Right ventricle myocardium superior (tissue), 1 donor: ENCODE measurements around the gene TM9SF1. TPM values are rescaled to one million over a fixed set of nuclear protein-coding genes. Genes with fewer than 3 reads are reported as not detected.
A peak's percentile ranks its signal among the peaks of the same experiment; 100 is the strongest.

Experiments used
- ATAC-seq: fragments of 200-7000 bp; cut with Tn5 transposase; one replicate; pipeline ENCODE4 v1.9.1; 2020; ENCODE audit warnings: mild to moderate bottlenecking; ENCODE audit not compliant: poor library complexity
- DNase-seq: peaks from one replicate; pipeline ENCODE4 v3.0.0-alpha.2; 2020
- intact Hi-C: fragments of 100-400 bp; cut with DNase I; formaldehyde crosslinking; loops from one replicate; pipeline ENCODE4 v1.11.2; 2022
- total RNA-seq: library from RNA; stranded (reverse); fragmentation: NEBNext Ultra II Directional; extraction: Animal tissue kit (Norgen Biotek cat#: 25700); gene quantifications from one replicate; pipeline ENCODE4 v1.2.1, GENCODE V29; 2021
- donor health status: DM: no; HTN: yes; CAD: no; lungs with severe emphysema.

The TM9SF1 gene
- total RNA-seq, 1 donor from 2014 or later: 19.2 TPM

GRCh38 chr14:24165785-24166184 is 29.5 kb downstream of the TM9SF1 start:
- no peak for ATAC-seq
- intact Hi-C loops: no loop called here
- peak; percentile 19 for DNase-seq

- intact Hi-C loops: no loop called here
- peak; percentile 24 for DNase-seq
- no peak for ATAC-seq
These were observed 30.7 kb downstream of the TM9SF1 start for GRCh38 chr14:24164518-24164991.

- DNase-seq: peak; percentile 24
- intact Hi-C loops: no loop called here
These were observed 33.1 kb downstream of the TM9SF1 start for GRCh38 chr14:24162093-24162492.

GRCh38 chr14:24160850-24161804 is 34.1 kb downstream of the TM9SF1 start, which contains the start of gene IRF9:
Gene IRF9, plus strand, starts transcription at chr14:24161265. Its CDS starts 880 bp downstream, at chr14:24162145.
- peak; percentile 97 for DNase-seq
- intact Hi-C loops: no loop called here
- peak; percentile 95 for ATAC-seq

More at GRCh38 chr14:24162093-24162492, 33.1 kb downstream of the TM9SF1 start:
- ATAC-seq: no peak

- DNase-seq (no peak), ATAC-seq (no peak)
- intact Hi-C loops: no loop called here
These were observed 34.8 kb downstream of the TM9SF1 start for GRCh38 chr14:24160499-24160849.

- intact Hi-C loops: no loop called here
- DNase-seq (peak; percentile 39), ATAC-seq (no peak)
These were observed 35.3 kb downstream of the TM9SF1 start for GRCh38 chr14:24159777-24160498.

- intact Hi-C loops: no loop called here
- no peak for ATAC-seq
- no peak for DNase-seq
These were observed 37.9 kb downstream of the TM9SF1 start for GRCh38 chr14:24157331-24157730.

- DNase-seq (no peak), ATAC-seq (no peak)
- intact Hi-C loops: no loop called here
These were observed 38.4 kb downstream of the TM9SF1 start for GRCh38 chr14:24156840-24157239.

- DNase-seq (no peak), ATAC-seq (no peak)
- intact Hi-C loops: no loop called here
These were observed 40.1 kb downstream of the TM9SF1 start for GRCh38 chr14:24155100-24155499.

GRCh38 chr14:24151404-24152080 is 43.7 kb downstream of the TM9SF1 start:
- ATAC-seq (no peak), DNase-seq (no peak)
- intact Hi-C loops: no loop called here

GRCh38 chr14:24150993-24151392 is 44.2 kb downstream of the TM9SF1 start:
- DNase-seq (no peak), ATAC-seq (no peak)
- intact Hi-C loops: no loop called here

GRCh38 chr14:24150567-24150966 is 44.7 kb downstream of the TM9SF1 start:
- no peak for DNase-seq
- ATAC-seq: no peak
- intact Hi-C loops: no loop called here

GRCh38 chr14:24150061-24150460 is 45.2 kb downstream of the TM9SF1 start:
- DNase-seq (no peak), ATAC-seq (no peak)
- intact Hi-C loops: no loop called here

GRCh38 chr14:24149302-24149969 is 45.8 kb downstream of the TM9SF1 start:
- DNase-seq (no peak), ATAC-seq (no peak)
- intact Hi-C loops: no loop called here

GRCh38 chr14:24147761-24148428 is 47.3 kb downstream of the TM9SF1 start:
- DNase-seq: no peak
- no peak for ATAC-seq
- intact Hi-C loops: no loop called here

- intact Hi-C loops: no loop called here
- ATAC-seq (peak; percentile 95), DNase-seq (peak; percentile 99)
These were observed 48.1 kb downstream of the TM9SF1 start, which contains the start of gene RNF31 for GRCh38 chr14:24146978-24147760. Gene RNF31, plus strand, starts transcription at chr14:24147498. Its CDS starts 201 bp downstream, at chr14:24147699.

GRCh38 chr14:24146453-24146977 is 48.7 kb downstream of the TM9SF1 start, which contains the start of gene PSME2:
Gene PSME2, minus strand, starts transcription at chr14:24146610. Its CDS starts 29 bp downstream, at chr14:24146581.
- DNase-seq: peak; percentile 96
- peak; percentile 88 for ATAC-seq
- intact Hi-C loops: no loop called here
